Mammary epithelial cell (primary cell): ENCODE data around the gene ZMYND19.

Source experiments
- CTCF ChIP-seq, 2 donors: IDR thresholded peaks in 1 of 2; conservative IDR thresholded peaks in 1 of 2; 2 replicates each; pipeline ENCODE4 v1.5.1; 2011 to 2012; ENCODE audit warnings: inconsistent platforms in 2 of 2, low read length in 2 of 2, mild to moderate bottlenecking in 2 of 2, control low read depth in 1 of 2, low read depth in 1 of 2; ENCODE audit not compliant: insufficient read depth in 1 of 2; ENCODE audit errors: extremely low read depth in 1 of 2
- EZH2 ChIP-seq: IDR thresholded peaks from 2 replicates; pipeline ENCODE4 v1.6.1; 2012; ENCODE audit warnings: low read length, inconsistent platforms, borderline replicate concordance

- TF ChIP-seq CTCF (conservative IDR thresholded peaks at IDR 0.05 in 1 of 2, IDR thresholded peaks at IDR 0.05 in 1 of 2; ENCODE audit: extremely low read depth in 1 of 2, insufficient read depth in 1 of 2, low read depth in 1 of 2, low read length in 2 of 2): no peak
- no peak for TF ChIP-seq EZH2
Observed at GRCh38 chr9:137574192-137574591, 16.1 kb downstream of the ZMYND19 start.
